Mesendoderm (in vitro differentiated cells): Measurements from ENCODE around the gene MRM2.

ENCODE experiments used
- DNase-seq: peaks from one replicate; pipeline ENCODE4 v3.0.0; 2013
- H2AK5ac ChIP-seq: 2 replicates; pipeline ENCODE4 v1.6.1; 2013; ENCODE audit warnings: low read length, inconsistent platforms
- H2BK120ac ChIP-seq: 2 replicates; pipeline ENCODE4 v1.6.1; 2013; ENCODE audit warnings: low read depth, mild to moderate bottlenecking, low read length, moderate library complexity, mixed read lengths
- H2BK15ac ChIP-seq: replicated peaks from 2 replicates; pipeline ENCODE4 v1.6.1; 2013; ENCODE audit warnings: low read depth, mild to moderate bottlenecking, moderate library complexity
- H2BK5ac ChIP-seq: 2 replicates; pipeline ENCODE4 v1.6.1; 2013; ENCODE audit warnings: low read length, inconsistent platforms
- H3K18ac ChIP-seq: 2 replicates; pipeline ENCODE4 v1.6.1; 2013; ENCODE audit warnings: mild to moderate bottlenecking, low read length, mixed read lengths
- H3K23ac ChIP-seq: one replicate; pipeline ENCODE4 v1.6.1; 2013; ENCODE audit warnings: low read length
- H3K27ac ChIP-seq: 2 replicates; pipeline ENCODE4 v1.5.1; 2013; ENCODE audit warnings: low read depth, mild to moderate bottlenecking, inconsistent platforms, low read length, moderate library complexity
- H3K27me3 ChIP-seq: 2 replicates; pipeline ENCODE4 v1.6.1; 2013; ENCODE audit warnings: low read length, control low read depth, mild to moderate bottlenecking, inconsistent platforms; ENCODE audit not compliant: insufficient read depth, poor library complexity
- H3K36me3 ChIP-seq: 2 replicates; pipeline ENCODE4 v1.6.1; 2013; ENCODE audit warnings: low read length, inconsistent platforms; ENCODE audit not compliant: control insufficient read depth, insufficient read depth
- H3K4ac ChIP-seq: one replicate; pipeline ENCODE4 v1.6.1; 2013; ENCODE audit warnings: low read depth, mild to moderate bottlenecking, low read length, moderate library complexity
- H3K4me1 ChIP-seq: 2 replicates; pipeline ENCODE4 v1.6.1; 2013; ENCODE audit warnings: low read depth, low read length, inconsistent platforms; ENCODE audit not compliant: control insufficient read depth
- H3K4me2 ChIP-seq: 2 replicates; pipeline ENCODE4 v1.6.1; 2013; ENCODE audit warnings: low read length
- H3K4me3 ChIP-seq: 2 replicates; pipeline ENCODE4 v1.5.1; 2013; ENCODE audit warnings: mild to moderate bottlenecking, low read length
- H3K56ac ChIP-seq: one replicate; pipeline ENCODE4 v1.6.1; 2013; ENCODE audit warnings: low read length
- H3K79me1 ChIP-seq: 2 replicates; pipeline ENCODE4 v1.6.1; 2013; ENCODE audit warnings: low read length, inconsistent platforms
- H3K79me2 ChIP-seq: 2 replicates; pipeline ENCODE4 v1.6.1; 2013; ENCODE audit warnings: mild to moderate bottlenecking, low read length; ENCODE audit not compliant: control insufficient read depth, insufficient read depth
- H3K9ac ChIP-seq: 2 replicates; pipeline ENCODE4 v1.6.1; 2013; ENCODE audit warnings: low read length, inconsistent platforms
- H4K5ac ChIP-seq: one replicate; pipeline ENCODE4 v1.6.1; 2013; ENCODE audit warnings: low read length
- H4K8ac ChIP-seq: one replicate; pipeline ENCODE4 v1.6.1; 2013; ENCODE audit warnings: low read depth, mild to moderate bottlenecking, control low read depth, low read length, moderate library complexity
- WGBS: extraction: QIAGEN DNeasy Blood & Tissue Kit; methylation state at CpG from one replicate; pipeline ENCODE4 v1.1.7; 2013; ENCODE audit warnings: low lambda C conversion rate, missing lambda C conversion rate; ENCODE audit not compliant: insufficient coverage; ENCODE audit errors: extremely low coverage; 5-methylcytosine and 5-hydroxymethylcytosine counted together

Gene MRM2

GRCh38 chr7:2209146-2209960, 32.7 kb downstream of the MRM2 start:
- H2BK15ac ChIP-seq, result no peak overlapping the region
- no peak overlapping the region for H4K5ac ChIP-seq
- H3K79me2 ChIP-seq, result no peaks in the 10 kb centered on the region
- H3K27me3 ChIP-seq, result no peaks in the 10 kb centered on the region
- peaks cover 13% of the 10 kb centered on the region for H3K36me3 ChIP-seq
- peak; percentile 72 for DNase-seq
- no peak overlapping the region for H3K9ac ChIP-seq
- H3K4ac ChIP-seq, result no peak overlapping the region
- H3K4me3 ChIP-seq, result no peak overlapping the region
- H3K4me2 ChIP-seq, result no peak overlapping the region
- no peak overlapping the region for H2BK120ac ChIP-seq
- no peak overlapping the region for H4K8ac ChIP-seq
- no peak overlapping the region for H2AK5ac ChIP-seq
- peaks cover 3% of the 10 kb centered on the region for H3K79me1 ChIP-seq
- H3K18ac ChIP-seq, result no peak overlapping the region
- H3K56ac ChIP-seq, result no peak overlapping the region
- H3K4me1 ChIP-seq, result no peaks in the 10 kb centered on the region
- H3K23ac ChIP-seq, result no peak overlapping the region
- no peak overlapping the region for H2BK5ac ChIP-seq
- H3K27ac ChIP-seq, result no peak overlapping the region
- no CpG with 5 or more reads among the region's 21 CpGs for WGBS

DNA sequence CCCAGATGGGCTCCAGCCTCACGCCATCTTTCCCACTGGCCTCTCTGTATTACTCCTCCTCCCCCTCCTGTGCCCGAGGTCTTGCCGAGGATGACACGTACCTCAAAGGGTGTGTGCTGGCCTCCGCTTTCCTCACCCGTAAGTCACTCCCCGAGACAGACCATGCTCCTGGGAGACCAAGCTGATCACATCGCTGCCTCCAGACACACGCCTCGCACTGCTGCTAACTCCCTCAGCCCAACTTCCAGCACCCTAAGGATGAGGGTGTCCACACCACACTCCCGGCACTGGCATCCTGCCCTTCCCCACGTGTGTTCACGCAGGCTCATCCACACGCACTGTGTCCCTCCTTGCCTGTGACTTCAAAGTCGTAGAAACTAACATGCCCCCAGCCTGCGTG, 33.3 kb downstream of the MRM2 start:
- Histone ChIP-seq H3K4me1 (no peaks in the 10 kb centered on the region), H3K56ac (no peak overlapping the region), H3K9ac (no peak overlapping the region), H2BK15ac (no peak overlapping the region), H3K27me3 (no peaks in the 10 kb centered on the region), H3K4ac (no peak overlapping the region), H4K5ac (no peak overlapping the region), H2BK120ac (no peak overlapping the region), H2AK5ac (no peak overlapping the region), H4K8ac (no peak overlapping the region), H3K79me2 (no peaks in the 10 kb centered on the region), H3K27ac (no peak overlapping the region), H2BK5ac (no peak overlapping the region), H3K4me2 (no peak overlapping the region), H3K18ac (no peak overlapping the region), H3K4me3 (no peak overlapping the region), H3K79me1 (peaks cover 3% of the 10 kb centered on the region), H3K23ac (no peak overlapping the region), H3K36me3 (peaks cover 11% of the 10 kb centered on the region)
- no CpG with 5 or more reads among the region's 16 CpGs for WGBS
- no peak for DNase-seq

DNA sequence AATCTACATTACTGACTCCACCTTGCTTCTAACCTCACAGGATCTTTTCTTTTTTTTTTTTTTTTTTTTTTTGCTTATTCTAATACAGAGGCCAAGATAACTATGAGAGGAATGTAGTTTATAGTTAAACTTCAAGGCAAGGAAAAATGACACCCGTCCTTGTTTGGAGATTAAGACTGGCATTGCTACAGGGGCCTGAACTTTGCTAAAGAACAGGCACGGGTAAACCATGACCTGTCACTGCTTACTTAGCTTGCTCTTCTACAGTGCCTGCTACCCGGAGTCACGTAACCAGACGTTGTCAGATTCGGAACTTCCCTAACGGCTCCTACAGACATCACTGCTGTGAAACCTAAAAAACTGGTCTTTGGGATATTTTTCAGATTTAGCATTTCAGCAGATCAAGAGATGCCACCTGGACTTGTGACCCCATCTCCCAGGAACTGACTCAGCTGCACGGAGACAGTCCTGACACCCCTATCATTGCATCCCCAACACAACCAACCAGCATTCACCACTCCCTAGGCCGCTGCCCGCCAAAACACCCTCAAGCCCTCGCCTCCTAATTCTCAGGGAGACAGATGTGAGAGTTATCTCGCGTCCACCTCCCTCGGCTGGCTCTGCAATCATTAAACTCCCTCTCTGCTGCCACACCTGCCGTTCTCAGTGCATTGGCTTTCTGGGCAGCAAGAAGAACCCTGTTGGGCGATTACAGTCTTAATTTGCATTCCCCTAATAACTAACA, 36.8 kb downstream of the MRM2 start:
- H4K5ac ChIP-seq, result no peak overlapping the region
- no peaks in the 10 kb centered on the region for H3K79me2 ChIP-seq
- H3K4me3 ChIP-seq, result no peak overlapping the region
- no peak overlapping the region for H3K27ac ChIP-seq
- H2BK5ac ChIP-seq, result no peak overlapping the region
- no peak overlapping the region for H2AK5ac ChIP-seq
- H3K4me2 ChIP-seq, result no peak overlapping the region
- peaks cover 8% of the 10 kb centered on the region for H3K36me3 ChIP-seq
- H3K79me1 ChIP-seq, result peaks cover 3% of the 10 kb centered on the region
- H3K4ac ChIP-seq, result no peak overlapping the region
- no peak overlapping the region for H3K56ac ChIP-seq
- no peak overlapping the region for H3K23ac ChIP-seq
- H3K18ac ChIP-seq, result no peak overlapping the region
- DNase-seq, result no peak
- no peak overlapping the region for H2BK15ac ChIP-seq
- no peaks in the 10 kb centered on the region for H3K27me3 ChIP-seq
- no CpG with 5 or more reads among the region's 16 CpGs for WGBS
- no peak overlapping the region for H4K8ac ChIP-seq
- H3K4me1 ChIP-seq, result no peaks in the 10 kb centered on the region
- H3K9ac ChIP-seq, result no peak overlapping the region
- no peak overlapping the region for H2BK120ac ChIP-seq

- H2BK5ac ChIP-seq, result no peak overlapping the region
- H3K9ac ChIP-seq, result no peak overlapping the region
- no peak overlapping the region for H4K8ac ChIP-seq
- no CpG with 5 or more reads among the region's 11 CpGs for WGBS
- no peak overlapping the region for H2BK15ac ChIP-seq
- H3K4me2 ChIP-seq, result no peak overlapping the region
- DNase-seq, result no peak
- no peak overlapping the region for H3K4ac ChIP-seq
- no peaks in the 10 kb centered on the region for H3K79me2 ChIP-seq
- no peak overlapping the region for H2BK120ac ChIP-seq
- no peak overlapping the region for H3K18ac ChIP-seq
- no peaks in the 10 kb centered on the region for H3K4me1 ChIP-seq
- H3K36me3 ChIP-seq, result peaks cover 8% of the 10 kb centered on the region
- no peak overlapping the region for H3K23ac ChIP-seq
- H4K5ac ChIP-seq, result no peak overlapping the region
- no peaks in the 10 kb centered on the region for H3K27me3 ChIP-seq
- H2AK5ac ChIP-seq, result no peak overlapping the region
- no peak overlapping the region for H3K56ac ChIP-seq
- no peak overlapping the region for H3K27ac ChIP-seq
- no peak overlapping the region for H3K4me3 ChIP-seq
- H3K79me1 ChIP-seq, result peaks cover 3% of the 10 kb centered on the region
Observed at GRCh38 chr7:2204446-2204845, 37.6 kb downstream of the MRM2 start.

- DNase-seq, result no peak
- no peak overlapping the region for H4K8ac ChIP-seq
- H3K4me3 ChIP-seq, result no peak overlapping the region
- no peak overlapping the region for H2BK120ac ChIP-seq
- no peak overlapping the region for H3K56ac ChIP-seq
- no CpG with 5 or more reads among the region's 13 CpGs for WGBS
- H3K79me2 ChIP-seq, result no peaks in the 10 kb centered on the region
- no peak overlapping the region for H3K9ac ChIP-seq
- H4K5ac ChIP-seq, result no peak overlapping the region
- H3K36me3 ChIP-seq, result peaks cover 10% of the 10 kb centered on the region
- H3K79me1 ChIP-seq, result peaks cover 2% of the 10 kb centered on the region
- no peak overlapping the region for H2AK5ac ChIP-seq
- no peak overlapping the region for H3K23ac ChIP-seq
- H3K4me2 ChIP-seq, result no peak overlapping the region
- no peaks in the 10 kb centered on the region for H3K4me1 ChIP-seq
- H3K27me3 ChIP-seq, result no peaks in the 10 kb centered on the region
- no peak overlapping the region for H2BK5ac ChIP-seq
- H3K18ac ChIP-seq, result no peak overlapping the region
- no peak overlapping the region for H2BK15ac ChIP-seq
- no peak overlapping the region for H3K27ac ChIP-seq
- H3K4ac ChIP-seq, result no peak overlapping the region
Observed at GRCh38 chr7:2203766-2204300, 38.2 kb downstream of the MRM2 start.
